Fibroblast of pulmonary artery (primary cell): ENCODE results near the gene ADPRHL1.
A peak's percentile ranks its signal among the peaks of the same experiment; 100 is the strongest.
"Not testable (repeated sequence)": the region's sequence is repeated elsewhere in the genome, so short reads cannot be mapped to it uniquely, and the experiment has no call there.

ENCODE experiments used
- DNase-seq: peaks from one replicate; pipeline ENCODE4 v3.0.0-alpha.2; 2010; ENCODE audit warnings: low read depth
- H3K4me3 ChIP-seq: replicated peaks from 2 replicates; pipeline ENCODE4 v1.5.1; 2011; ENCODE audit warnings: low read depth, mild to moderate bottlenecking, control low read depth, low read length, moderate library complexity
- TF ChIP-seq, protein P1 (sequence below): IDR thresholded peaks from 2 replicates; pipeline ENCODE4 v1.5.1; 2011; ENCODE audit warnings: mild to moderate bottlenecking, control low read depth, low read length, inconsistent platforms; ENCODE audit errors: missing control alignments

ADPRHL1 gene

DNA sequence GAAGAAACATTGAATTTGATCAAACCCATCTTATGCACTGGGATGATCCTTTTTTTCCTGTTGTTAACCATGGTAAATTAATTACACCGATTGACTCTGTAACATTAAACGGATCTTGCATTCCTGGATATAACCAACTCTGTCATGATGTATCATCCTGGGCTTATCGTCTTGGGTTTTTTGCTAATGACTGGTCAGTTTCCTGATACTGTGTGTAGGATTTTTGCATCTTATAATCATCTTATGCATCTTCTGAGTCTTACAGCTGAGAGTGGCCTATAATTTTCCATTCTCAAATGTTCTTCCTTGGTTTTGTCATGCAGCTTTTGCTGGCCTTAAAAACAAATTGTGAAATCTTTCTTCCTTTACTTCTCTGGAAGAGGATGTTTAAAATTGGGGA, 24.4 kb upstream of the ADPRHL1 start:
- TF ChIP-seq, protein P1, sequence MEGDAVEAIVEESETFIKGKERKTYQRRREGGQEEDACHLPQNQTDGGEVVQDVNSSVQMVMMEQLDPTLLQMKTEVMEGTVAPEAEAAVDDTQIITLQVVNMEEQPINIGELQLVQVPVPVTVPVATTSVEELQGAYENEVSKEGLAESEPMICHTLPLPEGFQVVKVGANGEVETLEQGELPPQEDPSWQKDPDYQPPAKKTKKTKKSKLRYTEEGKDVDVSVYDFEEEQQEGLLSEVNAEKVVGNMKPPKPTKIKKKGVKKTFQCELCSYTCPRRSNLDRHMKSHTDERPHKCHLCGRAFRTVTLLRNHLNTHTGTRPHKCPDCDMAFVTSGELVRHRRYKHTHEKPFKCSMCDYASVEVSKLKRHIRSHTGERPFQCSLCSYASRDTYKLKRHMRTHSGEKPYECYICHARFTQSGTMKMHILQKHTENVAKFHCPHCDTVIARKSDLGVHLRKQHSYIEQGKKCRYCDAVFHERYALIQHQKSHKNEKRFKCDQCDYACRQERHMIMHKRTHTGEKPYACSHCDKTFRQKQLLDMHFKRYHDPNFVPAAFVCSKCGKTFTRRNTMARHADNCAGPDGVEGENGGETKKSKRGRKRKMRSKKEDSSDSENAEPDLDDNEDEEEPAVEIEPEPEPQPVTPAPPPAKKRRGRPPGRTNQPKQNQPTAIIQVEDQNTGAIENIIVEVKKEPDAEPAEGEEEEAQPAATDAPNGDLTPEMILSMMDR: no peak
- H3K4me3 ChIP-seq: no peak overlapping the region
- DNase-seq: no peak

DNA sequence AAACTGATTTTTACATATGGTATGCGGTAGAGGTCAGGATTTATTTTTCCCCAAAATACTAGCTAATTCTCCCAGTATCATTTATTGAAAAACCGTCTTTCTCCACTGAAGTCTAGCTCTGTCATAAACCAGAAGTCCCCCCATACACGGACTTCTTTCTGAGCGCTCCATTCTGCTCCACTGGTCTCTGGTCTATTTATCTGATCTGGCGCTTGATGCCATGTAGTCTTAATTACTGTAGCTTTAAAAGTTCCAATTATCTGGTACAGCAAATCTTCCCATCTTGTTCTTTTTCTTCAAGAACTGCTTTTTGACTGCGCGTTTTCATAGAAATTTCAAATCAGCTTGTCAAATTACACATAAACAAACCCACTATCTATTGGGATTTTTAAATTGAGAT, 23.5 kb upstream of the ADPRHL1 start:
- TF ChIP-seq, protein P1: no peak
- DNase-seq: no peak
- H3K4me3 ChIP-seq: no peak overlapping the region

DNA sequence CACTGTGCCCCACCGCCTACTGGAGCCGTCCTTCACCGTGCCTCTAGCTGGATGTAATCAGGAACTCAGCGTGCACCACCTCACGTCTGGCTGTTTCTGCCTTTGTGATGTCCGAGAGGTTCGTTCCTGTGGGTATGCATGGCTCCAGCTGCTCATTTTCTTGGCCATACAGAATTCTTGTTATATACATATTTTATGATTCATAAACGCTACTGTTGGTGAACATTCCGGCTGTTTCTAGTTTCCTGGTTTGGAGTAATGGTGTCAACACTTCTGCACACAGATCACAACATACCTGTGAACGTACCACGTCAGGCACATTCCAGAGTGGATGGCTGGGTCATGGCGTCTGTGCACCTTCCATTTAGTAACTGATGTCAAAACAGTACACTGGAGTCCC, 22.6 kb upstream of the ADPRHL1 start:
- no peak for DNase-seq
- TF ChIP-seq, protein P1: no peak
- H3K4me3 ChIP-seq: no peak overlapping the region

DNA sequence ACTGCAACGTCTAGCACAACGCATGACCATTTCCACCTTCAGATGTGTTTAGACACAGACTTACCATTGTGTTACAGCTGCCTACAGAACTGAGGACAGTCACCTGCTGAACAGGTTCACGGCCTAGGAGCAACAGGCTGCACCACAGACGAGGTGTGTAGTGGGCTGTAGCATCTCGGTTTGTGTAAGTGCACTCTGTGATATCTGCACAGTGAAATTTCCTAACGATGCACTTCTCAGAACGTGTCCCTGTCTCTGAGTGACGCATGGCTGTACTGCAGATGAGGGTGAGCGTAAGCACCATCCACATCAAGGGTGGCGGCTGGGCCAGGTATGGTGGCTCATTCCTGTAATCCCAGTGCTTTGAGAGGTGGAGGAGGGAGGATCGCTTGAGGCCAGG, 22.0 kb upstream of the ADPRHL1 start:
- TF ChIP-seq, protein P1: no peak
- no peak overlapping the region for H3K4me3 ChIP-seq
- DNase-seq: no peak

DNA sequence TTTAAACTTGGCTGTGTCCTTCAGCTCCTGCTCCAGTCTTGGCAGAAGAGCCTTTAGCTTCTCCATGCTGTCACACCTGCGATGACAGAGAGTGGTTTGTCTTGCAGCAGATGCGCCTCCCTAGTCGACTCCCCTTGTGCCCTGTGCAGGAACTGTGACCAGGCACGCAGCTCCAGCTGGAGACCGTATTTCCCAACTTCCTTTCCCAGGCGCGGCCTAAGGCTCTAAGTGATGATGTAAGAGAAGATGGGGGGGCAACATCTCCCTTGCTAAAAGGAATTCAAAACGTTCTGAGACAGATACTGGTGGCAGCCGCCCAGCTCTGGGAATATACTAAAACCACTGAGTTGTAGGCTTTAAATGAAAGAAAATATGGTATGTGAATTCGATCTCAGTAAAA, 20.9 kb upstream of the ADPRHL1 start:
- TF ChIP-seq, protein P1: no peak
- H3K4me3 ChIP-seq: no peak overlapping the region
- peak; percentile 91 for DNase-seq

DNA sequence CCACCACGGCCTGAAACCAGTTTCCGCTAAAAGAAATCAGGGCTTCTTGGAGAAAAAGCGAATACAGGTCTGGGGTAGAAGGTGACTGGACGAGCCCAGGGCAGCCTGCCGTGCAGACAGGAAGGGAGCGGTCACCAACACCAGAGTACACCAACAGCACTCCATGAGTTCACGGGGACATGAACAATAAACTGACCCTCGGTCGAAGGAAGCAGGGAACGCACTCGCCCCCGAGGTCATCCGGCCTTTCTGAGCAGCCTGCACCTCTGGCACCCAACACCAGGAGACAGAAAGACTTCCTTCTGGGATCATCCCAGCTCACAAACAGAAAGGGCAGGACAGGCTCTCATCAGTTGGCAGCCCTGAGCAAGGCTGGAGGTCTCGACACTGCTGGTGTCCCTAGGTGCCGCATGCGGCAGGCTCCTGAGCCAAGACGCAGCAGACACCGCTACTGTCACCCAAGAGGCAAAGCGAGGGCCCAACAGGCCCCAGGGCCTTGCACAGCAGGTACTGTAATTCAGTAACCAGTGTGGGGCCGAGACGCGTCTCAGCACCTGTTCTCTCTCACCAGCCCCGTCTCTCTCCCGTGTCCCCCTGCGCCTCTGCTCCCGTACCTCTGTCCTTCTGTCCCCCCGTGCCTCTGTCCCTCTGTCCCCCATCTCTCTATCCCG, 19.2 kb upstream of the ADPRHL1 start:
- DNase-seq: no peak
- TF ChIP-seq, protein P1: no peak
- H3K4me3 ChIP-seq: no peak overlapping the region

DNA sequence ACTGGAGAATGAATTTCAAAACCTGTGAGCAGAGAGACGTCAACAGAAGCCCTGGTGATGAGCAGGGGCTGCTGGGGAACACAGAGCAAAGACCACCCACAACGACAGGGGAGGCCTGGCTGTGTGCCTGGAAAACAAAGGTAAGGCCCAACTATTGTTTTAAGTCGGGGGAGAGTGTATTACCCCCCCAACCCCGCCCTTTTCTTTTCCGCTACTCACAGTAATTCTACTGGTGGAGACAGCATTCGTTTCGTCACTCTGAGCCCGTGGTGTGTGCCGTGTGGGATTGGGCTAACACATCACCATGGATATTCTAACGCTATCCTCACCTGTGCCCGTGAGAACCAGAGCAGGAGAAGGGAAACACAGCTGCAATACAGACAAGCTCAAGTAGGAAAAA, 18.6 kb upstream of the ADPRHL1 start:
- DNase-seq: no peak
- no peak overlapping the region for H3K4me3 ChIP-seq
- TF ChIP-seq, protein P1: no peak

DNA sequence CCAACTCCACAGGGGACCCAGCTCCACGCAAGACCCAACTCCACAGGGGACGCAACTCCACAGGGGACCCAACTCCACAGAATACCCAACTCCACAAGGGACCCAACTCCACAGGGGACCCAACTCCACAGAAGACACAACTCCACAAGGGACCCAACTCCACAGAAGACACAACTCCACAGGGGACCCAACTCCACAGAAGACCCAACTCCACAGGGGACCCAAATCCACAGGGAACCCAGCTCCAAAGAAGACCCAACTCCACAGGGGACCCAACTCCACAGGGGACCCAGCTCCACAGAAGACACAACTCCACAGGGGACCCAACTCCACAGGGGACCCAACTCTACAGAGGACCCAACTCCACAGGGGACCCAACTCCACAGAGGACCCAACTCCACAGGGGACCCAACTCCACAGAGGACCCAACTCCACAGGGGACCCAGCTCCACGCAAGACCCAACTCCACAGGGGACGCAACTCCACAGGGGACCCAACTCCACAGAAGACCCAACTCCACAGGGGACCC, 17.4 kb upstream of the ADPRHL1 start:
- not testable (repeated sequence) for H3K4me3 ChIP-seq, DNase-seq
